Astrocyte of the cerebellum (primary cell): Measurements from ENCODE around the gene CSNK1E.
A peak's percentile ranks its signal among the peaks of the same experiment; 100 is the strongest.

ENCODE experiments used
- DNase-seq: peaks from one replicate; pipeline ENCODE4 v3.0.0-alpha.2; 2011; ENCODE audit warnings: low read depth
- H3K4me3 ChIP-seq: 2 replicates; pipeline ENCODE4 v1.5.1; 2011; ENCODE audit warnings: mild to moderate bottlenecking, low read depth, low read length, moderate library complexity
- in situ Hi-C: cut with HindIII; loops from 2 replicates; pipeline ENCODE4 v1.10.0; 2017; ENCODE audit warnings: low sequenced_read_pairs
- TF ChIP-seq, protein P1 (sequence below): IDR thresholded peaks from 2 replicates; pipeline ENCODE4 v1.5.1; 2012; ENCODE audit warnings: low read length, low read depth, moderate library complexity, mild to moderate bottlenecking; ENCODE audit errors: missing control alignments

Gene CSNK1E

DNA sequence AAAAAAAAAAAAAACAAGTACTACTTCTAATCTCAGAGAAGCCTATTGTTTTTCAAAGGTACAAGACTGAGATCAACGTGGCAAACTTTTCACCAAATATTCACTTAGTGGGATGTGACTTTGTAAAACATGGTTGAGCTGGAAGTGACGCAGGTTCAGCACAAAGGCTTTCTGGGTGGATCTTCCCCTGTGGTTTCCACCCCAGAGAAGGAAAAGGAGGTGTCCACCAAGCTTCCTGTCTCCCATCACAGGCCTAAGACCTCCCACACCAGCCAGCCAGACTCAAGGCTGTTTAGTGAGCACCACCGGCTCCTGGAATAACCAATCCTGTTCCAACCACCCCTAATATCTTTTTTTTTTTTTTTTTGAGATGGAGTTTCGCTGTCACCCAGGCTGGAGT, 50.1 kb downstream of the CSNK1E start:
- in situ Hi-C loops, result loop anchor here (5.0 kb wide), 2 partner anchors 40 to 80 kb away; no protein-coding TSS in a partner anchor
- H3K4me3 ChIP-seq, result no peak overlapping the region
- no peak for DNase-seq
- TF ChIP-seq, protein P1, sequence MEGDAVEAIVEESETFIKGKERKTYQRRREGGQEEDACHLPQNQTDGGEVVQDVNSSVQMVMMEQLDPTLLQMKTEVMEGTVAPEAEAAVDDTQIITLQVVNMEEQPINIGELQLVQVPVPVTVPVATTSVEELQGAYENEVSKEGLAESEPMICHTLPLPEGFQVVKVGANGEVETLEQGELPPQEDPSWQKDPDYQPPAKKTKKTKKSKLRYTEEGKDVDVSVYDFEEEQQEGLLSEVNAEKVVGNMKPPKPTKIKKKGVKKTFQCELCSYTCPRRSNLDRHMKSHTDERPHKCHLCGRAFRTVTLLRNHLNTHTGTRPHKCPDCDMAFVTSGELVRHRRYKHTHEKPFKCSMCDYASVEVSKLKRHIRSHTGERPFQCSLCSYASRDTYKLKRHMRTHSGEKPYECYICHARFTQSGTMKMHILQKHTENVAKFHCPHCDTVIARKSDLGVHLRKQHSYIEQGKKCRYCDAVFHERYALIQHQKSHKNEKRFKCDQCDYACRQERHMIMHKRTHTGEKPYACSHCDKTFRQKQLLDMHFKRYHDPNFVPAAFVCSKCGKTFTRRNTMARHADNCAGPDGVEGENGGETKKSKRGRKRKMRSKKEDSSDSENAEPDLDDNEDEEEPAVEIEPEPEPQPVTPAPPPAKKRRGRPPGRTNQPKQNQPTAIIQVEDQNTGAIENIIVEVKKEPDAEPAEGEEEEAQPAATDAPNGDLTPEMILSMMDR, result no peak

DNA sequence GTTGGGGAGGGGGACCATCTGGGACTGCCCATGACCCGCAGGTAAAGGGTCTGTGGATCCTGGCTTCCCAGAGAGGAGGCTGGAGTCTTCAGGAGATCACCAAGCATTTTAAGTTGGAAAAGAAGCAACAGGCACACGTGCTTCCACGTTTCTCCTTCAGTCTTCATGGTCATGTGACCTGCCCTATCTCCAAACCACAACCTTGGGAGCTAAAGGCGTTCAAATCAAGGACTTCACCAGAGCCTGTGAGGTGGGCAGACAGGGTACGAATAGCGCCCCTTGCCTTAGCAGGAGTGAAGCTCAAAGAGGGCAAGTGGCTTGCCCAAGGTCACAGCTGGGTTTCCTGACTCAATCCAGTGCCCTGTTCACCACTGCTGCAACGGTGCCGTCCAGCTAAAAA, 51.1 kb downstream of the CSNK1E start:
- TF ChIP-seq, protein P1, result no peak
- DNase-seq, result no peak
- H3K4me3 ChIP-seq, result no peak overlapping the region
- in situ Hi-C loops, result loop anchor here (5.0 kb wide), 2 partner anchors 39 to 81 kb away; no protein-coding TSS in a partner anchor

DNA sequence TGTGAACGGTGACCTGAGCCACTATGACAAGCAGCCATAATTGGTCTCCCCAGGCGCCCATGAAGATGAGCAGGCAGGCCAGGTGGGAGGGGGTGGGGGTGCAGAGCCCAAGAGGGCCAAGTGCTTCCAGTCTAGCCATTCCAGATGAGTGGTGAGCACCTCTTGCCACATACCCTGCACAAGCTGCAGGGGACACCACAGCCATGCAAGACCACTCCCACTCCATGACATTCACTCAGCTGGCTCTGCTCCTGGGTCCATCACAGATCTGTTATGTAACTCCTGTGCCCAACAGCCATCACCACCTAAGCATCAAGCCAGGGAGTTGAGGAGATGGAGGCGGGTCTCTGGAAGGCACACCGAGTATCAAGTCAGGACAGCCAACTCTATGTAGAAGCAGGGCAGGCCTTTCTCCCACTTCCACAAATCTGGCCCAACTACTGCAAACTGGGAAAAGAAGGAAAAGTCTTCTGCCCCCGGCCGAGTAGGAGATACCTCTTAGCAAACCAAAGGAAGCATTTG, 52.9 kb downstream of the CSNK1E start:
- DNase-seq, result no peak
- TF ChIP-seq, protein P1, result no peak
- in situ Hi-C loops, result no loop called here
- H3K4me3 ChIP-seq, result no peak overlapping the region

DNA sequence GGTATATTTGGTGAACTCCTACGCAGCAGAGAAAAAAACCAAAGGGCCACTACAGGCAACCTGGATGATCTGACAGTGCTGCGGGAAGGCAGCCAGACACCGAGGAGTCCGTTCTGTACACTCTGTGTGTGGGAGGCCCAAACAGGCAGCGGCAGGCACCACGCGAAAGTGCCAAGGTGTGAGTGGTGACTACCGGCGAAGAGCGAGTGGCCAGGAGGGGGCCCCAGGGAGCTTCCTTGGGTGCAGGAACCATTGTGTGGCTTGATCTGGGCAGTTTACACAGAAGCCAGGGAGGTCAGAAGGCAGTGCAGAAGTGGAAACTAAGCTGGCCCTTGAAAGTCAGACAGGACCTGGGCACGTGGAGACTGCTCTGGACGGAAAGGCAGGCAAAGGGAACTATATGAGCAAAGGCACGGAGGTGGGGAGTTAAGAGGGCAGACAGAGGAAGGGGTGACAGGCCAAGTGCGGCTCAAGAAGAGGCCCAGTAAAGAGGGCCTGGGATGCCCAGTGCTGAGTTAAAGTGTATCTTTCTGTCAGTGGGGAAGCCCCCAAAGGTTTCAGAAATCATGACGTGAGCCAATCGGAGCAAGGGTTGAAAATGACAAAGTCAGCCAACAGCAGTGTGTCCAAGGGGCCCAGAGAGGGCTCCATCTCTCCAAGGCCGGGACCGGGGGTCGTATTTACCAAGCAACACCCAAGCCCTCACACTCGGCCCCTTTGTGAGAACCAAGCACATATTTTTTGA, 55.0 kb downstream of the CSNK1E start:
- DNase-seq, result no peak
- TF ChIP-seq, protein P1, result peak; percentile 47
- in situ Hi-C loops, result no loop called here
- H3K4me3 ChIP-seq, result no peak overlapping the region

DNA sequence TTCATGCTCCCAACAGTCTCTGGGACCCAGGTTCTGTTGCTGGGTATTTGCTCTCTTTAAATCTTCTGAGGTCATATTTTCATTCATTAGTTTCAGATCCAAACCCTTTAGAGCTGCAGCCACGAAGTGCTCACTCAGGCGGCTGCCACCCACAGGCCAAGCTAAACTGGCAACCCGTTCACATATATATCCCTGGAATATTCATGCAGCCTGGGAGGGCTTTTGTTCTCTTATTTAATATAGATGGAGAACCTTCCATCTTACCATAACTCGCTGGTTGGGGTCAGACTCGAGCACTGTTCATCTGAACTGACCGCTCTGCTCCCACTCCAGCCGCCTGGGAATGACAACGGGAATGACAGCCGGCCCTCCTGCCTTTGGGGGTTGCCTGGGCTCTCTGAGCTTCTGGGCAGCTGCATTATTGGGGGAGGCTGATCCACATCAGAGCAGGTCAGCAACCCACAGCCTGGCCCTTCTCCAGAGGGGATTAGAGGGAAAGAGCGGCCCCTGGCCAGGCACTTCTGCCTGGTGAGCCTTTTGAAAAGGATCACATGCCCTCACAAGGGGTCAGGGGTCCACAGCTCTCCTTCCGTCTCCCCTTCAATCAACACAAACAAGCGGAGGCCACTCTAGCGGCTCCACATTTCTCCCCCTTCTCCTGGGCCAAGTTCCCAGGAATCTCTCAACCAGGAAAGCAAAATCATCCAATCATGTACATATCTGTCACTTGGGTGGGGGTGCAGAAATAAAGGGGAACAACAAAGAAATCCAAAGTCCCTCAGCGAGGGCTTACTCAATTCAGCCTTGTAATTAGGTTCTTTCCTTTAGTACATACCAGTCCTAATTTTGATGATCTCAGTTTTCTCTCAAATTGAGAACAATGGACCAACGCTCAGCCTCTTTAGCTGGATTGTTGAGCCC, 56.2 kb downstream of the CSNK1E start:
- TF ChIP-seq, protein P1, result peak; percentile 43
- DNase-seq, result no peak
- peak overlapping the region; percentile 16 for H3K4me3 ChIP-seq
- in situ Hi-C loops, result no loop called here

DNA sequence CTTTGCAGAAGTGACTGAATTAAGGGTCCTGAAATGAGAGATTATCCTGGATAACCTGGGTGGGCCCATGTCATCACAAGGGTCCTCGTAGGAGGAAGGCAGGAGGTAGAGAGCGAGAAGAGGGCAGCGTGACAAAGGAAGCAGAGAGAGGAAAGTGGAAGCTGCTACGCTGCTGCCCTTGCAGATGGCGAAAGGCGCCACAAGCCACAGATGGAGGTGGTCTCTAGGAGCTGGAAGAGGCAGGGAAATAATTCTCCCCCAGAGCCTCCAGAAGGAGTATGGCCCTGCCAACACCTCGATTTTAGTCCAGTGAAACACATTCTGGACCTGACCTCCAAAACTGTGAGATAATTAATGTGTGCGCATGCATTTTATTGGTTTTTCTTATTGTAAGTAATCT, 57.9 kb downstream of the CSNK1E start:
- no peak for DNase-seq
- TF ChIP-seq, protein P1, result no peak
- in situ Hi-C loops, result no loop called here
- H3K4me3 ChIP-seq, result no peak overlapping the region
